Right ventricle myocardium superior (tissue), 1 donor: ENCODE measurements around the gene MFNG. TPM values are rescaled to one million over a fixed set of nuclear protein-coding genes. Genes with fewer than 3 reads are reported as not detected.
"Not testable (repeated sequence)": the region's sequence is repeated elsewhere in the genome, so short reads cannot be mapped to it uniquely, and the experiment has no call there.

Source experiments
- ATAC-seq: fragments of 200-7000 bp; cut with Tn5 transposase; one replicate; pipeline ENCODE4 v1.9.1; 2020; ENCODE audit warnings: mild to moderate bottlenecking; ENCODE audit not compliant: poor library complexity
- DNase-seq: peaks from one replicate; pipeline ENCODE4 v3.0.0-alpha.2; 2020
- intact Hi-C: fragments of 100-400 bp; cut with DNase I; formaldehyde crosslinking; loops from one replicate; pipeline ENCODE4 v1.11.2; 2022
- total RNA-seq: library from RNA; stranded (reverse); fragmentation: NEBNext Ultra II Directional; extraction: Animal tissue kit (Norgen Biotek cat#: 25700); gene quantifications from one replicate; pipeline ENCODE4 v1.2.1, GENCODE V29; 2021
- donor health status: DM: no; HTN: yes; CAD: no; lungs with severe emphysema.

The MFNG gene
- total RNA-seq, 1 donor from 2014 or later, result 12.7 TPM

DNA sequence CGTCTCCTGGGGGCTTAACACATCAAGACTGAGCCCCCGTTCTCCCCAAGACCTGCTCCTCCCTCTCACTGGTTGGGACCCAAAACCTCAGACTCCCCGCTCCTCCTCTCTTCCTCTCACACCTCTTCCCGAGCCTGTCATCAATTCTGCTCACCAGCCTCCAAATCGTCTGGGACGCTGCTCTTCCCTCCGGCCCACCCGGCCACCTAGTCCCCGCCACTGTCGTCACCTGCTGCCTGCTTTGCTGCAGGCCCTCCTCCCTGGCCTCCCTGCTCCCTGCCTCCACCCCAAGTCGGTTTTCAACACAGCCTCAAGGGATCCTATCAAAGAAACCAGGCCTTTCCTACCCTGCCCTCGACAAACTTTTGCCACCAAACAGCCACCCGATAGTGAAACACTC, 3.1 kb downstream of the MFNG start:
- DNase-seq, result no peak
- ATAC-seq, result no peak
- intact Hi-C loops, result no loop called here

DNA sequence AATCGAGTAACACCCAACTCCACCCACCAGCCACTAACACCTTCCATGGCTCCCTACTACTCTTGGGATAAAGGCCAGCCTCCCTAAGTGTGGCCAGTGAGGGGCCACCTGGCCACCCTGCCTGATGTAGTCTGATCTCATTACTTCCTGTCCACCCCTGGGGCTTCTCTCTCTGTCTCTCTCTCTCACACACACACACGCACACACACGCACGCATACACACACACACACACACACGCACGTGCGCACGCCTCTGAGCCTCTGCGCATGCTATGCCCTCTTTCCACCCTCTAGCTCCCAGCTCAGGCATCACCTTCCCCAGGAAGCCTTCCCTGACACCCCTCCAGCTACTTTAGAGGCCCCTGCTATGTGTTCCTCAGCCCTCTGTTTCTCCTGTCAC, 3.9 kb downstream of the MFNG start:
- intact Hi-C loops, result no loop called here
- DNase-seq (no peak), ATAC-seq (no peak)

- intact Hi-C loops, result no loop called here
- DNase-seq, result no peak
- ATAC-seq, result no peak
These were observed 4.8 kb downstream of the MFNG start for GRCh38 chr22:37481347-37481907.

DNA sequence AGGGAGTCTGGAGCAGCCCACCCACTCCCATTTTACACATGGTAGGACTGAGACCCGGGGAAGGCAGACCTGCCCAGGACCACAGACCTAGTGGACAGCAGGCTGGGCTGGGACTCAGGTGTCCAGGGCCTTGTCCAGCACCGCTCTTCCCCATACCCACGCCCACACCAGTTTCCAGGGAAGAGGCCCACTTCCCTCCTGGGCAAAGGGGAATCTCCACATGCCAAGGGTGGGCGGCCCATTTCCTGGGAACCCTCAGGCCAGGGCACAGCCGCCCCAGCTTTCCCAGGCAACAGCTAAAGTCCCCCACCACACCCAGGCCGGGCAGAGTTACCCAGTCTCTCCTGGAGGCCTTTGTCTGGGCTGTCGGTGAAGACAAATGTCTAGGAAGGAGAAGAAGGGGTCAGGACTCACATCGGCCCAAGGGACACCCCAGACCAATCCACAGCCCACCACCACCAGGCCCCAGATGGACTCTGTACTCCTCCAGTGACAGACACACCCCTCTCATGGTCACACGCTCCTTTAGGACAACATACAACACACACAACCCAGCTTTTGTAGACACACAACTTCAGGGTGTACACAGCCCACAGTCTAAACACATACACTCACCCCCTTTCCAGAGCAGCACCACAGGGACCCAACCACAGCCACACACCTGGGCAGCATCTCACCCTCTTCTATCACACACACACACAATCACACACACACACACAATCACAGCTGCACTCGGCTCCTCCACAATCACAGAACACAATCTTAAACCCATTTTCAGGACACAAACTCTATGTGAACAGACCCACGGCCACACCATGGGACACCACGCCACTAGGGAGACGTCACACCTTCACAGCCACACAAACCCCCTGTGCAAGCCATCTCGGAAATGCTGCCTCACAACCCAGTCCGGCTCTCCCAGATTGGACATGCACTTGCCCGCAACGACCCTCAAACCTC, 5.5 kb downstream of the MFNG start:
- DNase-seq (no peak), ATAC-seq (no peak)
- intact Hi-C loops, result no loop called here

DNA sequence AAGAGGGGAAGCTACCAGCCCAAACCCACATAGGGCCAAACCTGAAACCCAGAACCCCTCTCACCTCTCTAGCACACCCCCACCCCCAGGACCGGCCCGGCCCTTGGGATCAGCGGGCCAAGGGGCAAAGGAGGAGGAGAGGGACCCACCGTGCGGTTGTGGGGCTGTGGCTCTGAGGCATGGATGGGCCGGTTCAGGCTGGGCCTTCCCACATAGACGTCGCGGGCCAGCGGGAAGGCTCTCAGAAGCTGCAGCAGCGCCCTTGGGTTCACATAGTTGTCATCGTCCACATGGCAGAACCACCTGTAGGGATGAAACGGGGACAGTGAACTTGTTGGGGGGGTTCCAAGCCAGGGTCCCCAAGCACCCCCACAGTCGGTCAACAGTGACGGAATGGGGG, 7.0 kb downstream of the MFNG start:
- DNase-seq (no peak), ATAC-seq (no peak)
- intact Hi-C loops, result no loop called here

- intact Hi-C loops, result no loop called here
- DNase-seq, result no peak
These were observed 9.5 kb downstream of the MFNG start for GRCh38 chr22:37476389-37477329.

DNA sequence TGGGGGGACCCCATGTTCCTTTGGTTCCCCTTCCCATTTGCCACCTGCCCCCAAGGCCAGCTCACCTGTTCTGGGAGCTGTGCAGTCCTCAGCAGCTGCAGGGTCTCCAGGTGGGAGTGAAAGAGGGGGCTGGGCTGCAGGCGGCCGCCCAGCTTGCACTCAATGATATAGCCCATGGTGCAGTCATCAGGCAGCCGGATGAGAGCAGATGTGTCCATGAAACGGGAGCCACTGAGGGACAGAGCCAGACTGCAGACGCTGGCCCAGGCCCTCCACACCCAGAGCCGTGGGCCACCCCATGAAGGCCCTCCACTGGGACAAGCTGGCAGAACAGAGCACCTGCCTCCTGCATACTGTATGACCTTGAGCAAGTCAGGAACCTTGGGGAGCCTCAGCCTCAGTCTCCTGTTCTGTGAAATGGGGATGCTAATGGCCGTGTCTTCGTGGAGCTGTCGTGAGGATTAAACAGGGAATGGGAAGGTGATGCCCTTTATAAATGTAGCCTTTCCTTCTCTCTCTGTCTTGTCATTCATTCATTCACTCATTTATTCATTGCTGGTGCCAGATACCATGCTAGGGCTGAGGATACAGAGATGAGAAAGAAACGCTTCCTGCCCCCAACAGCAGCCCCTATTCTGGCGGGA, 11.6 kb downstream of the MFNG start:
- ATAC-seq (no peak), DNase-seq (no peak)
- intact Hi-C loops, result no loop called here

More at GRCh38 chr22:37476389-37477329, 9.5 kb downstream of the MFNG start:
- ATAC-seq, result no peak

- intact Hi-C loops, result no loop called here
- DNase-seq (no peak), ATAC-seq (no peak)
These were observed 12.7 kb downstream of the MFNG start for GRCh38 chr22:37473437-37473946.

- DNase-seq, result no peak
- no peak for ATAC-seq
- intact Hi-C loops, result no loop called here
These were observed 13.7 kb downstream of the MFNG start for GRCh38 chr22:37472418-37473006.

DNA sequence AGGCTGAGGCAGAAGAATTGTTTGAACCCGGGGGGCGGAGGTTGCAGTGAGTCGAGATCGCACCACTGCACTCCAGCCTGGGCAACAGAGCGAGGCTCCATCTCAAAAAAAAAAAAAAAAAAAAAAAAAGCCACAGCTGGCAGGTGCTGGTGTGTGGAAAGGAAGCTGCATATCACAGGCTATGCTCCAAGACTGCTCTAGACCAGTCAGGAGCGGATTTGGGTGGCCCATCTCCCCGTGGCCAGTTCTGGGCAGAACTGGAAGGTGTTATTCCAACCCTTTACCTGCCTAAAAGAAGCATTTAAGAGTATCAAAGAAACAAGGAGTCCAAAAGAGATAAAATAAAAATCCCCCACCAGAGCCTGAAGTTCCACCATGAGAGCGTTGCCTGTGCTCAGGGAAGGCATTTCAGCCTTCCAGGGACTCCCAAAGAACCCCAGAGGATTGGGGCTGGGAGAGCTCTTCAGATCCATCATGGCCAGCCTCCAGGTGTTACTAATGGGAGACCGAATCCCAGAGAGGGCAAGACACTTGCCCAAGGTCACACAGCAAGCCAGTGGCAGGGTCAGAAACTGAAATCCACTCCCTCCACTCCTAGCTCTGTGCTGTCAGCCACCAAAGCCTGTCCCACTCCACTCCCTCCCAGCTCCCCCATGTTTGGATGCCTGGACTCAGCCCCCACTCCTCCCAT, 14.3 kb downstream of the MFNG start:
- DNase-seq (no peak), ATAC-seq (no peak)
- intact Hi-C loops, result no loop called here

- intact Hi-C loops, result no loop called here
- DNase-seq, result no peak
- ATAC-seq, result no peak
These were observed 16.1 kb downstream of the MFNG start for GRCh38 chr22:37470087-37470445.

GRCh38 chr22:37469416-37470086, 16.6 kb downstream of the MFNG start:
- intact Hi-C loops, result no loop called here
- no peak for ATAC-seq
- no peak for DNase-seq

DNA sequence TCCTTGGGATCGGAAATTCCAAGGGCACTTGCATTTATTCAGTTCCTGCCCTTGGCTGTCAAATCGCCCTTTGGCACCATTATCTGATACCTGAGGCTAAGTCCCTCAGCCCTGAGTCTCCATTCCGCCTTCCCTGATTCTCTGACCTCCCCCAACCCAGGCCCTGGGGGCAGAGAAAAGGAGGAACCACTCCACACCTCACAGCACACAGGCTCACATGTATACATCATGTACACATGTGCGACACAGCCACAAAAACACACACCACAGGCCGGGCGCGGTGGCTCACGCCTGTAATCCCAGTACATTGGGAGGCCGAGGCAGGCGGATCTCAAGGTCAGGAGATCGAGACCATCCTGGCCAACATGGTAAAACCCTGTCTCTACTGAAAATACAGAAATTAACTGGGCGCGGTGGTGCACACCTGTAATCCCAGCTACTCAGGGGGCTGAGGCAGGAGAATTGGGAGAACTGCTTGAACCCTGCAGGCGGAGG, 17.9 kb downstream of the MFNG start:
- intact Hi-C loops, DNase-seq, ATAC-seq: not testable (repeated sequence)

DNA sequence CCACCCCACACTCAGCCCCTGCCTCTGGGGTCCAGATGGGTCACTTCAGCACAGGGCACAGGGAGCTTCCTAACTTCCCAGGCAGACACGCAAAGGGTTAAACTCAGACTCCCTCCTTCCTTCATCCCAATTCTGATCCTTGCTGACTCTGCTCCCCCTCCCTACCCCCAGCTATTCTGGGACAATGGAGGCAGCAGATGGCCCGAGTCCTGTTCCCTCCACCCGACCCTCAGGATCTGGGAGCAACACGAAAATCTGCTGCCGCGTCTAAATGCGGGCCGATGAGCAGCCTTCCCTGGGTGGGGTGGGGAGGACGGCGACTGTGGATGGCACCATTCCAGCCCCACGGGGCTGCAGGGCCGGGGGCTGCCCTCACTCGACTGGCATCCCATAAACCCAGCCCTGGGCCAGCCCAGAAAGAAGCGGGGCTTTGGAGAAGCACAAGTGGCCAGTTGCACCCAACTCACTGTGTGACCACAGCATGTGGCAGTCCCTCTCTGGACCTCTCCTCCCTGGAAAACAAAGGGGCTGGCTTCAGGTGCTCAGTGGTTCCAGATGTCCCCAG, 18.7 kb downstream of the MFNG start:
- no peak for ATAC-seq
- intact Hi-C loops, result no loop called here
- no peak for DNase-seq

DNA sequence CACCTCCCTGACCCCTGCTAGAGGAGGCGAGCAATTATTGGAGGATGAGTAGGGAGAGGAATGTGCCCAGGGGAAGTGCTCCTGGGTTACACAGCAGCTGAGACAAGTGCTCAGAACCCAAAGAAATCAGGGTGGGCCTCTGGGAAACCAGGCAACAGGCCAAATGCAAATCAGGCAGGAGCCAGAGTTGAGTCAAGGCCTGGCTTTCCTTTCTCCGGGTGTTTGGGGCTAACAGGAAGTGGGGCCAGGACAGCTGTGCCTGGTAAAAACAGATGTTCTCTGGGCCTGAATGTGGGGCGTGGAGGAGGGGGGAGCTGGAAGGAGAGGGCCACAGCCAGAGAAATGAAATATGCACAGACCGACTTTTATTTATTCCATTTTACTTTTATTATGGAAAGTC, 22.0 kb downstream of the MFNG start:
- DNase-seq (no peak), ATAC-seq (peak; percentile 22)
- intact Hi-C loops, result no loop called here

- no peak for DNase-seq
- intact Hi-C loops, result no loop called here
- ATAC-seq, result no peak
These were observed 23.2 kb downstream of the MFNG start for GRCh38 chr22:37462983-37463382.

DNA sequence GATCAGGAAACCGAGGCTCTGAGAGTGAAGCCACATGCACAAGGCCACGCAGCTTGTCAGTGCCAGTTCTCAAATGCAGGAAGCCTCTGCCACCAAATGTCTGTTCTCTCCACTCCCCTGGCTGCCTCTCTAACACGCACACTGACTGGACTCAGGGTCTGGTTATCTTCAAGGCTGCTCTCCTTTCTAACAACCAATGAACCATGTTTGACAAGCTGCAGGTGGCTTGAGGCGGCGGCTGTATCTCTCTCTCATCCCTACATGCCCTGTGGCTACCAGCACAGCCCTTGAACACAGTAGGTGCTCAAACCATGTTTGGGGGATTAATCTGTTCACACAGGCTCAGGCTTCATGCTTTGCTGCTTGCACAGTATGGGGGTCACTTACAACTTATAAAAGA, 23.7 kb downstream of the MFNG start:
- DNase-seq (no peak), ATAC-seq (no peak)
- intact Hi-C loops, result no loop called here
